ENCODE data around the gene FBXO2. TPM values are rescaled to one million over a fixed set of nuclear protein-coding genes. Genes with fewer than 3 reads are reported as not detected.

The FBXO2 gene
- total and polyA plus RNA-seq, 2 donors (not counting 1 experiment from before 2014, with no cell fraction given): 0.87 to 2.6 TPM

- Histone ChIP-seq H4K20me1 (ENCODE audit: control insufficient read depth, extremely low read depth, insufficient read depth, low read length) (no peaks in the 10 kb centered on the region), H3K4me2 (ENCODE audit: extremely low read depth, insufficient read depth, low read length) (no peak overlapping the region), H3K27ac (ENCODE audit: insufficient read depth, low read length) (no peak overlapping the region), H3K36me3 (ENCODE audit: control insufficient read depth, insufficient read depth, low read length) (no peaks in the 10 kb centered on the region), H3K9ac (ENCODE audit: insufficient read depth, low read length) (no peak overlapping the region), H2AFZ (ENCODE audit: low read length) (no peak overlapping the region), H3K4me3 (replicated peaks in 1 of 4; ENCODE audit: control extremely low read depth in 1 of 4, insufficient read depth in 1 of 4, low read depth in 3 of 4, low read length in 4 of 4) (no peak overlapping the region), H3K9me3 (ENCODE audit: control insufficient read depth, insufficient read depth, low read depth, low read length) (no peaks in the 10 kb centered on the region), H3K79me2 (ENCODE audit: control insufficient read depth, insufficient read depth, low read length) (no peaks in the 10 kb centered on the region), H3K4me1 (ENCODE audit: control insufficient read depth, extremely low read depth, insufficient read depth, low read length) (no peaks in the 10 kb centered on the region), H3K27me3 (ENCODE audit: control insufficient read depth, insufficient read depth, low read length) (peaks cover 3% of the 10 kb centered on the region)
- DNase-seq (ENCODE audit: low read depth in 2 of 2): no peak
- TF ChIP-seq EZH2 (IDR thresholded peaks at IDR 0.05; ENCODE audit: low read length, missing control alignments) (no peak), CTCF (conservative IDR thresholded peaks at IDR 0.05 in 1 of 2, IDR thresholded peaks at IDR 0.05 in 1 of 2; ENCODE audit: low read depth in 1 of 2, low read length in 2 of 2) (no peak)
Measured at GRCh38 chr1:11629184-11630016, 24.8 kb downstream of the FBXO2 start.

- Histone ChIP-seq H3K79me2 (ENCODE audit: control insufficient read depth, insufficient read depth, low read length) (no peaks in the 10 kb centered on the region), H3K27me3 (ENCODE audit: control insufficient read depth, insufficient read depth, low read length) (peaks cover 3% of the 10 kb centered on the region), H3K9me3 (ENCODE audit: control insufficient read depth, insufficient read depth, low read depth, low read length) (no peaks in the 10 kb centered on the region), H3K4me2 (ENCODE audit: extremely low read depth, insufficient read depth, low read length) (no peak overlapping the region), H3K27ac (ENCODE audit: insufficient read depth, low read length) (no peak overlapping the region), H3K9ac (ENCODE audit: insufficient read depth, low read length) (no peak overlapping the region), H4K20me1 (ENCODE audit: control insufficient read depth, extremely low read depth, insufficient read depth, low read length) (no peaks in the 10 kb centered on the region), H3K36me3 (ENCODE audit: control insufficient read depth, insufficient read depth, low read length) (no peaks in the 10 kb centered on the region), H3K4me1 (ENCODE audit: control insufficient read depth, extremely low read depth, insufficient read depth, low read length) (no peaks in the 10 kb centered on the region), H2AFZ (ENCODE audit: low read length) (no peak overlapping the region), H3K4me3 (replicated peaks in 1 of 4; ENCODE audit: control extremely low read depth in 1 of 4, insufficient read depth in 1 of 4, low read depth in 3 of 4, low read length in 4 of 4) (no peak overlapping the region)
- no peak for DNase-seq (ENCODE audit: low read depth in 2 of 2)
- TF ChIP-seq EZH2 (IDR thresholded peaks at IDR 0.05; ENCODE audit: low read length, missing control alignments) (no peak), CTCF (conservative IDR thresholded peaks at IDR 0.05 in 1 of 2, IDR thresholded peaks at IDR 0.05 in 1 of 2; ENCODE audit: low read depth in 1 of 2, low read length in 2 of 2) (no peak)
Measured at GRCh38 chr1:11628767-11629166, 25.5 kb downstream of the FBXO2 start.

GRCh38 chr1:11626551-11626950 is 27.7 kb downstream of the FBXO2 start:
- no peaks in the 10 kb centered on the region for H3K9me3 ChIP-seq (ENCODE audit: control insufficient read depth, insufficient read depth, low read depth, low read length)
- no peaks in the 10 kb centered on the region for H3K4me1 ChIP-seq (ENCODE audit: control insufficient read depth, extremely low read depth, insufficient read depth, low read length)
- no peak for TF ChIP-seq CTCF (conservative IDR thresholded peaks at IDR 0.05 in 1 of 2, IDR thresholded peaks at IDR 0.05 in 1 of 2; ENCODE audit: low read depth in 1 of 2, low read length in 2 of 2)
- TF ChIP-seq EZH2 (IDR thresholded peaks at IDR 0.05; ENCODE audit: low read length, missing control alignments): no peak
- H3K27me3 ChIP-seq (ENCODE audit: control insufficient read depth, insufficient read depth, low read length): peaks cover 4% of the 10 kb centered on the region
- no peaks in the 10 kb centered on the region for H4K20me1 ChIP-seq (ENCODE audit: control insufficient read depth, extremely low read depth, insufficient read depth, low read length)
- no peaks in the 10 kb centered on the region for H3K79me2 ChIP-seq (ENCODE audit: control insufficient read depth, insufficient read depth, low read length)
- no peak for DNase-seq (ENCODE audit: low read depth in 2 of 2)
- H3K36me3 ChIP-seq (ENCODE audit: control insufficient read depth, insufficient read depth, low read length): no peaks in the 10 kb centered on the region
- H3K4me3 ChIP-seq (replicated peaks in 1 of 4; ENCODE audit: control extremely low read depth in 1 of 4, insufficient read depth in 1 of 4, low read depth in 3 of 4, low read length in 4 of 4): no peak overlapping the region
- no peak overlapping the region for H3K27ac ChIP-seq (ENCODE audit: insufficient read depth, low read length)
- no peak overlapping the region for H3K9ac ChIP-seq (ENCODE audit: insufficient read depth, low read length)
- H2AFZ ChIP-seq (ENCODE audit: low read length): no peak overlapping the region
- H3K4me2 ChIP-seq (ENCODE audit: extremely low read depth, insufficient read depth, low read length): no peak overlapping the region

Measured in fibroblast of lung (primary cell).